GM23338 (cell line): ENCODE data around the gene WDR38.

Experiments
- CREB1 ChIP-seq: fragments of 250-450 bp; sonication (Bioruptor Pico); IDR thresholded peaks from 2 replicates; pipeline ENCODE4 v1.5.0; 2020; ENCODE audit warnings: low read depth, mild to moderate bottlenecking, moderate library complexity
- EZH2 ChIP-seq: fragments of 200-600 bp; sonication (generic); IDR thresholded peaks from one replicate; pipeline ENCODE4 v1.8.0; 2017; ENCODE audit warnings: antibody characterized with exemption, mild to moderate bottlenecking, low read depth; ENCODE audit not compliant: unreplicated experiment
- JUNB ChIP-seq: IDR thresholded peaks from one replicate; pipeline ENCODE4 v1.6.1; 2016; ENCODE audit warnings: antibody characterized with exemption; ENCODE audit not compliant: unreplicated experiment
- POLR2AphosphoS5 ChIP-seq: IDR thresholded peaks from 2 replicates; pipeline ENCODE4 v1.6.1; 2016; ENCODE audit warnings: antibody characterized with exemption, low read depth
- TF ChIP-seq, protein P1 (sequence below), 2 experiments: fragments of 200-600 bp in 1 of 2; sonication (generic) in 1 of 2; conservative IDR thresholded peaks; 2 replicates each; pipeline versions ENCODE4 v1.5.1 to v1.6.1; 2016 to 2017; ENCODE audit warnings: antibody characterized with exemption in 2 of 2, low read depth in 2 of 2, mild to moderate bottlenecking in 2 of 2, moderate library complexity in 1 of 2
- TF ChIP-seq, protein P2 (sequence below): IDR thresholded peaks from one replicate; pipeline ENCODE4 v1.6.1; 2018; ENCODE audit warnings: antibody characterized with exemption; ENCODE audit not compliant: unreplicated experiment
- TF ChIP-seq, protein P3 (sequence below): IDR thresholded peaks from 2 replicates; pipeline ENCODE4 v1.6.1; 2016; ENCODE audit warnings: antibody characterized with exemption

DNA sequence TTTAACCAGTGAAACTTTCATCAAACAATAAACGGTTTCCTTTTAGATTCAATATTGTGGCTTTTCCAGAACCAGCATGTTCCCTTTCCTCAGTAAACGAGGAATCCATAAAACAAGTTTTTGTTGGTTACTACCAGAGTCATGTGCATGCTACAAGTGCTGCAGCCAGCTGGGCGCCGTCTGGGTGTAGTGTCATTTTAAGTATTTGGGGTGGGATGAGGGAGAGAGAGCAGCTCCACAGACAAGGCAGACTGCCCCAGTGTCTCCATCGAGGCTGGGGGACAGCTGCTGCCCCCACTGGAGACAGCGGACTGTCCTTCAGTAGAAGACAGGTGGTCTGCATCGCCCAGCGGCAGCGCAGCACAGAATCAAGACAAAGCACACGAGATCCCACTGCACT is 26.0 kb downstream of the WDR38 start:
- TF ChIP-seq, protein P1, sequence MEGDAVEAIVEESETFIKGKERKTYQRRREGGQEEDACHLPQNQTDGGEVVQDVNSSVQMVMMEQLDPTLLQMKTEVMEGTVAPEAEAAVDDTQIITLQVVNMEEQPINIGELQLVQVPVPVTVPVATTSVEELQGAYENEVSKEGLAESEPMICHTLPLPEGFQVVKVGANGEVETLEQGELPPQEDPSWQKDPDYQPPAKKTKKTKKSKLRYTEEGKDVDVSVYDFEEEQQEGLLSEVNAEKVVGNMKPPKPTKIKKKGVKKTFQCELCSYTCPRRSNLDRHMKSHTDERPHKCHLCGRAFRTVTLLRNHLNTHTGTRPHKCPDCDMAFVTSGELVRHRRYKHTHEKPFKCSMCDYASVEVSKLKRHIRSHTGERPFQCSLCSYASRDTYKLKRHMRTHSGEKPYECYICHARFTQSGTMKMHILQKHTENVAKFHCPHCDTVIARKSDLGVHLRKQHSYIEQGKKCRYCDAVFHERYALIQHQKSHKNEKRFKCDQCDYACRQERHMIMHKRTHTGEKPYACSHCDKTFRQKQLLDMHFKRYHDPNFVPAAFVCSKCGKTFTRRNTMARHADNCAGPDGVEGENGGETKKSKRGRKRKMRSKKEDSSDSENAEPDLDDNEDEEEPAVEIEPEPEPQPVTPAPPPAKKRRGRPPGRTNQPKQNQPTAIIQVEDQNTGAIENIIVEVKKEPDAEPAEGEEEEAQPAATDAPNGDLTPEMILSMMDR (conservative IDR thresholded peaks at IDR 0.05; ENCODE audit: low read depth in 2 of 2), result no peak
- TF ChIP-seq, protein P2, sequence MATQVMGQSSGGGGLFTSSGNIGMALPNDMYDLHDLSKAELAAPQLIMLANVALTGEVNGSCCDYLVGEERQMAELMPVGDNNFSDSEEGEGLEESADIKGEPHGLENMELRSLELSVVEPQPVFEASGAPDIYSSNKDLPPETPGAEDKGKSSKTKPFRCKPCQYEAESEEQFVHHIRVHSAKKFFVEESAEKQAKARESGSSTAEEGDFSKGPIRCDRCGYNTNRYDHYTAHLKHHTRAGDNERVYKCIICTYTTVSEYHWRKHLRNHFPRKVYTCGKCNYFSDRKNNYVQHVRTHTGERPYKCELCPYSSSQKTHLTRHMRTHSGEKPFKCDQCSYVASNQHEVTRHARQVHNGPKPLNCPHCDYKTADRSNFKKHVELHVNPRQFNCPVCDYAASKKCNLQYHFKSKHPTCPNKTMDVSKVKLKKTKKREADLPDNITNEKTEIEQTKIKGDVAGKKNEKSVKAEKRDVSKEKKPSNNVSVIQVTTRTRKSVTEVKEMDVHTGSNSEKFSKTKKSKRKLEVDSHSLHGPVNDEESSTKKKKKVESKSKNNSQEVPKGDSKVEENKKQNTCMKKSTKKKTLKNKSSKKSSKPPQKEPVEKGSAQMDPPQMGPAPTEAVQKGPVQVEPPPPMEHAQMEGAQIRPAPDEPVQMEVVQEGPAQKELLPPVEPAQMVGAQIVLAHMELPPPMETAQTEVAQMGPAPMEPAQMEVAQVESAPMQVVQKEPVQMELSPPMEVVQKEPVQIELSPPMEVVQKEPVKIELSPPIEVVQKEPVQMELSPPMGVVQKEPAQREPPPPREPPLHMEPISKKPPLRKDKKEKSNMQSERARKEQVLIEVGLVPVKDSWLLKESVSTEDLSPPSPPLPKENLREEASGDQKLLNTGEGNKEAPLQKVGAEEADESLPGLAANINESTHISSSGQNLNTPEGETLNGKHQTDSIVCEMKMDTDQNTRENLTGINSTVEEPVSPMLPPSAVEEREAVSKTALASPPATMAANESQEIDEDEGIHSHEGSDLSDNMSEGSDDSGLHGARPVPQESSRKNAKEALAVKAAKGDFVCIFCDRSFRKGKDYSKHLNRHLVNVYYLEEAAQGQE, result no peak
- TF ChIP-seq, protein P3, sequence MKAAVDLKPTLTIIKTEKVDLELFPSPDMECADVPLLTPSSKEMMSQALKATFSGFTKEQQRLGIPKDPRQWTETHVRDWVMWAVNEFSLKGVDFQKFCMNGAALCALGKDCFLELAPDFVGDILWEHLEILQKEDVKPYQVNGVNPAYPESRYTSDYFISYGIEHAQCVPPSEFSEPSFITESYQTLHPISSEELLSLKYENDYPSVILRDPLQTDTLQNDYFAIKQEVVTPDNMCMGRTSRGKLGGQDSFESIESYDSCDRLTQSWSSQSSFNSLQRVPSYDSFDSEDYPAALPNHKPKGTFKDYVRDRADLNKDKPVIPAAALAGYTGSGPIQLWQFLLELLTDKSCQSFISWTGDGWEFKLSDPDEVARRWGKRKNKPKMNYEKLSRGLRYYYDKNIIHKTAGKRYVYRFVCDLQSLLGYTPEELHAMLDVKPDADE, result no peak
- TF ChIP-seq CREB1 (CRISPR knock-in tag) (no peak), POLR2AphosphoS5 (no peak), JUNB (no peak), EZH2 (no peak)
